Endothelial cell of umbilical vein (primary cell): ENCODE data around the gene CACNG5. TPM values are rescaled to one million over a fixed set of nuclear protein-coding genes. Genes with fewer than 3 reads are reported as not detected.

ENCODE experiments used
- BruUV-seq: library from RNA; stranded (reverse); fragments of 400-500 nt; replicated peaks from 2 replicates; lab custom pipeline; 2021; lab: Mats Ljungman, UMichigan
- CTCF ChIA-PET: fragments of 300-600, 350-600 bp; sonication (Branson Sonifier 250); formaldehyde crosslinking; loops from one replicate; lab custom pipeline; 2021; ENCODE audit warnings: antibody characterized with exemption, inconsistent platforms; lab: Charles Lee
- POLR2A ChIA-PET: fragments of 300-600, 350-600 bp; sonication (Branson Sonifier 250); formaldehyde crosslinking; loops from one replicate; lab custom pipeline; 2021; ENCODE audit warnings: antibody characterized with exemption, inconsistent platforms; lab: Charles Lee
- DNase-seq: peaks from one replicate; pipeline ENCODE4 v3.0.0-alpha.2; 2011; ENCODE audit warnings: low read depth, low spot score
- FAIRE-seq: peaks from 2 replicates; lab custom pipeline; 2011; peaks lifted over from hg19 to GRCh38; lab: Jason Lieb, UNC
- H2AFZ ChIP-seq: 2 replicates; pipeline ENCODE4 v1.6.0; 2012; ENCODE audit warnings: low read depth, low read length, control low read depth, inconsistent platforms
- H3K27ac ChIP-seq: 2 replicates; pipeline ENCODE4 v1.5.1; 2011; ENCODE audit warnings: low read depth, mild to moderate bottlenecking, control low read depth, low read length, moderate library complexity; ENCODE audit not compliant: insufficient read depth
- H3K27me3 ChIP-seq, 2 experiments: 2 replicates each; pipeline versions ENCODE4 v1.6.0 to v1.6.1; 2011; ENCODE audit warnings: low read length in 2 of 2, mixed read lengths in 1 of 2; ENCODE audit not compliant: control insufficient read depth in 2 of 2, insufficient read depth in 2 of 2
- H3K36me3 ChIP-seq, 2 experiments: 2 replicates in 1 of 2; 3 replicates in 1 of 2; pipeline ENCODE4 v1.5.1; 2011; ENCODE audit warnings: low read length in 2 of 2, mild to moderate bottlenecking in 1 of 2, moderate library complexity in 1 of 2; ENCODE audit not compliant: control insufficient read depth in 2 of 2, insufficient read depth in 2 of 2; ENCODE audit errors: extremely low read depth in 1 of 2
- H3K4me1 ChIP-seq: 3 replicates; pipeline ENCODE4 v1.5.1; 2011; ENCODE audit warnings: mild to moderate bottlenecking, low read length; ENCODE audit not compliant: control insufficient read depth, insufficient read depth; ENCODE audit errors: extremely low read depth
- H3K4me2 ChIP-seq: 2 replicates; pipeline ENCODE4 v1.6.1; 2011; ENCODE audit warnings: low read length, control low read depth, mixed read lengths; ENCODE audit not compliant: insufficient read depth
- H3K4me3 ChIP-seq, 3 experiments: fragments of 200-600 bp in 1 of 3; sonication (generic), shearing (Covaris generic) in 1 of 3; replicated peaks in 1 of 3; 2 replicates each; pipeline ENCODE4 v1.5.1; 2011 to 2016; ENCODE audit warnings: control low read depth in 3 of 3, low read length in 3 of 3, mild to moderate bottlenecking in 2 of 3, inconsistent platforms in 1 of 3, low read depth in 1 of 3, moderate library complexity in 1 of 3; ENCODE audit not compliant: insufficient read depth in 1 of 3
- H3K79me2 ChIP-seq: 2 replicates; pipeline ENCODE4 v1.6.0; 2012; ENCODE audit warnings: low read length, inconsistent platforms; ENCODE audit not compliant: control insufficient read depth, insufficient read depth
- H3K9ac ChIP-seq: replicated peaks from 2 replicates; pipeline ENCODE3; 2011; ENCODE audit warnings: low read length, control low read depth; ENCODE audit not compliant: insufficient read depth; ENCODE audit errors: extremely low read depth
- H3K9me1 ChIP-seq: replicated peaks from 3 replicates; pipeline ENCODE4 v1.6.0; 2011; ENCODE audit warnings: mild to moderate bottlenecking, low read length; ENCODE audit not compliant: control insufficient read depth, insufficient read depth; ENCODE audit errors: extremely low read depth
- H3K9me3 ChIP-seq: replicated peaks from 2 replicates; pipeline ENCODE4 v1.5.1; 2012; ENCODE audit warnings: low read length, inconsistent platforms; ENCODE audit not compliant: control insufficient read depth, insufficient read depth
- H4K20me1 ChIP-seq: replicated peaks from 2 replicates; pipeline ENCODE3; 2011; ENCODE audit warnings: mild to moderate bottlenecking, low read length; ENCODE audit not compliant: control insufficient read depth, insufficient read depth; ENCODE audit errors: extremely low read depth
- CTCF ChIP-seq, 2 donors: IDR thresholded peaks; 1 replicate in 1 of 2; 2 replicates in 1 of 2; pipeline ENCODE4 v1.5.1; 2011; ENCODE audit warnings: low read length in 2 of 2, mild to moderate bottlenecking in 2 of 2, moderate library complexity in 2 of 2, control low read depth in 1 of 2, inconsistent platforms in 1 of 2, low read depth in 1 of 2; ENCODE audit not compliant: insufficient read depth in 1 of 2; ENCODE audit errors: extremely low read depth in 1 of 2
- EZH2 ChIP-seq: IDR thresholded peaks from 2 replicates; pipeline ENCODE4 v1.6.1; 2012; ENCODE audit warnings: borderline replicate concordance, low read depth, mild to moderate bottlenecking, moderate library complexity, low read length, inconsistent platforms; ENCODE audit not compliant: severe bottlenecking
- FOS ChIP-seq: IDR thresholded peaks from 2 replicates; pipeline ENCODE4 v1.6.1; 2011; ENCODE audit warnings: mild to moderate bottlenecking, low read length, moderate library complexity, borderline replicate concordance; ENCODE audit not compliant: insufficient read depth
- GATA2 ChIP-seq: IDR thresholded peaks from 2 replicates; pipeline ENCODE4 v1.7.0; 2011; ENCODE audit warnings: low read depth, mild to moderate bottlenecking, moderate library complexity, mixed read lengths, low read length; ENCODE audit not compliant: insufficient read length, insufficient read depth
- JUN ChIP-seq: IDR thresholded peaks from 2 replicates; pipeline ENCODE4 v1.6.1; 2011; ENCODE audit warnings: borderline replicate concordance, low read depth; ENCODE audit not compliant: insufficient read length, insufficient read depth
- MAX ChIP-seq: IDR thresholded peaks from 2 replicates; pipeline ENCODE4 v1.6.1; 2011; ENCODE audit not compliant: insufficient read depth, insufficient read length
- MYC ChIP-seq: IDR thresholded peaks from one replicate; pipeline ENCODE4 v1.6.1; 2011; ENCODE audit warnings: mild to moderate bottlenecking, low read depth, low read length
- POLR2A ChIP-seq: IDR thresholded peaks from 2 replicates; pipeline ENCODE4 v1.6.1; 2012; ENCODE audit warnings: low read depth, mild to moderate bottlenecking, control low read depth, low read length
- POLR2AphosphoS5 ChIP-seq: IDR thresholded peaks from 2 replicates; pipeline ENCODE4 v1.6.1; 2012; ENCODE audit warnings: low read depth, mild to moderate bottlenecking, control low read depth, low read length, moderate library complexity; ENCODE audit not compliant: insufficient read depth
- dilution Hi-C: fragments of 300-500 bp; cut with MboI; formaldehyde crosslinking; loops from one replicate; pipeline ENCODE4 v1.15.0; 2019; ENCODE audit warnings: low sequenced_read_pairs; ENCODE audit not compliant: extremely low pct_ligation_motif_present
- intact Hi-C: fragments of 100-400 bp; cut with micrococcal nuclease; formaldehyde crosslinking; loops from one replicate; pipeline ENCODE4 v1.10.0; 2022
- polyA plus RNA-seq, 4 experiments: library from polyadenylated mRNA; depleted of rRNA in 3 of 4; stranded (reverse) in 3 of 4; unstranded in 1 of 4; fragments of >200 nt; gene quantifications; 2 replicates each; pipeline versions ENCODE4 v1.2.1 to v1.2.3, GENCODE V29; 2011 to 2012; ENCODE audit warnings: missing spikeins in 1 of 4
- total RNA-seq: library from RNA; stranded (reverse); gene quantifications from 2 replicates; pipeline ENCODE4 v1.2.3, GENCODE V29; 2021

Gene CACNG5
- total and polyA plus RNA-seq, 2 donors (not counting 3 experiments of a cell fraction or from before 2014, with no cell fraction given), result not detected

GRCh38 chr17:66910651-66911285, 75.9 kb downstream of the CACNG5 start:
- Histone ChIP-seq H4K20me1 (no peaks in the 10 kb centered on the region), H2AFZ (no peak overlapping the region), H3K9ac (no peak overlapping the region), H3K4me3 (no peak overlapping the region), H3K79me2 (no peaks in the 10 kb centered on the region), H3K9me3 (no peaks in the 10 kb centered on the region), H3K4me1 (no peaks in the 10 kb centered on the region), H3K9me1 (no peaks in the 10 kb centered on the region), H3K27ac (no peak overlapping the region), H3K36me3 (no peaks in the 10 kb centered on the region), H3K4me2 (no peak overlapping the region), H3K27me3 (no peaks in the 10 kb centered on the region)
- TF ChIP-seq EZH2 (no peak), POLR2A (no peak), MAX (no peak), POLR2AphosphoS5 (no peak), JUN (no peak), GATA2 (no peak), FOS (no peak), CTCF (IDR thresholded peaks at IDR 0.05; ENCODE audit: extremely low read depth in 1 of 2, insufficient read depth in 1 of 2, low read depth in 1 of 2, low read length in 2 of 2) (no peak), MYC (no peak)
- dilution Hi-C loops (no loop called here), intact Hi-C loops (no loop called here)
- ChIA-PET CTCF (interaction anchor here (0.8 to 3.7 kb wide), 3 partner anchors 11 to 183 kb away, joined by 3 to 22 read pairs (median 4); no protein-coding TSS in a partner anchor), POLR2A (no interaction called here)
- DNase-seq, result no peak
- no TSS peak for BruUV-seq
- FAIRE-seq, result no peak
